T-cell (primary cell): ENCODE measurements around the gene PFKFB3. TPM values are rescaled to one million over a fixed set of nuclear protein-coding genes. Genes with fewer than 3 reads are reported as not detected.

Experiments used
- ATAC-seq, 4 experiments: fragments of 200-7000 bp in 3 of 4; fragments of 150-1000 bp in 1 of 4; cut with Tn5 transposase; replicated peaks in 1 of 4; 1 replicate in 3 of 4; 2 replicates in 1 of 4; pipeline ENCODE4 v1.10.0; 2021; ENCODE audit warnings: moderate library complexity in 3 of 4, mild to moderate bottlenecking in 2 of 4, moderate number of reproducible peaks in 1 of 4
- CTCF ChIA-PET, 2 donors: fragments of 300-600 bp; sonication (Branson Sonifier 250); formaldehyde crosslinking; loops; one replicate each; lab custom pipeline; 2022; ENCODE audit warnings: antibody characterized with exemption in 2 of 2; lab: Charles Lee
- POLR2A ChIA-PET, 2 donors: fragments of 300-600 bp; sonication (Branson Sonifier 250); formaldehyde crosslinking; loops; one replicate each; lab custom pipeline; 2022; ENCODE audit warnings: antibody characterized with exemption in 2 of 2; lab: Charles Lee
- DNase-seq, 35 experiments: peaks; one replicate each; pipeline versions ENCODE4 v3.0.0 to v3.0.0-alpha.2; 2013 to 2023
- H3K27ac ChIP-seq: one replicate; pipeline ENCODE4 v1.5.1; 2013; ENCODE audit warnings: low read length
- H3K27me3 ChIP-seq, 2 experiments: replicated peaks in 1 of 2; 1 replicate in 1 of 2; 2 replicates in 1 of 2; pipeline versions ENCODE4 v1.6.1 to v1.7.0; 2013; ENCODE audit warnings: low read length in 1 of 2, mixed read lengths in 1 of 2; ENCODE audit not compliant: control insufficient read depth in 2 of 2, insufficient read depth in 2 of 2; ENCODE audit errors: extremely low read depth in 1 of 2
- H3K36me3 ChIP-seq, 2 donors: 1 replicate in 1 of 2; 2 replicates in 1 of 2; pipeline versions ENCODE4 v1.6.1 to v1.7.0; 2013; ENCODE audit warnings: low read length in 1 of 2; ENCODE audit not compliant: control insufficient read depth in 2 of 2, insufficient read depth in 1 of 2; ENCODE audit errors: extremely low read depth in 1 of 2
- H3K4me1 ChIP-seq, 2 experiments: 1 replicate in 1 of 2; 2 replicates in 1 of 2; pipeline versions ENCODE4 v1.6.1 to v1.7.0; 2013; ENCODE audit warnings: low read length in 2 of 2, mixed read lengths in 1 of 2; ENCODE audit not compliant: insufficient read depth in 2 of 2, control insufficient read depth in 1 of 2; ENCODE audit errors: extremely low read depth in 1 of 2
- H3K4me3 ChIP-seq, 2 donors: 1 replicate in 1 of 2; 2 replicates in 1 of 2; pipeline versions ENCODE4 v1.5.1 to v1.7.0; 2013; ENCODE audit warnings: mild to moderate bottlenecking in 2 of 2, low read length in 1 of 2, moderate library complexity in 1 of 2; ENCODE audit not compliant: control insufficient read depth in 1 of 2; ENCODE audit errors: extremely low read depth in 1 of 2
- H3K9me3 ChIP-seq: 2 replicates; pipeline ENCODE4 v1.7.0; 2013
- H3K27ac Mint-ChIP-seq, 2 donors: one replicate each; pipeline ENCODE4 v1.8.0; 2020 to 2021; ENCODE audit warnings: mild to moderate bottlenecking in 2 of 2, mixed read lengths in 2 of 2
- H3K27me3 Mint-ChIP-seq, 2 donors: one replicate each; pipeline ENCODE4 v1.8.0; 2021 to 2022; ENCODE audit warnings: mixed read lengths in 2 of 2
- H3K36me3 Mint-ChIP-seq: one replicate; pipeline ENCODE4 v1.8.0; 2021; ENCODE audit warnings: mixed read lengths
- H3K4me1 Mint-ChIP-seq, 3 donors: one replicate each; pipeline ENCODE4 v1.8.0; 2020 to 2022; ENCODE audit warnings: mixed read lengths in 3 of 3, mild to moderate bottlenecking in 1 of 3
- H3K4me3 Mint-ChIP-seq, 3 donors: one replicate each; pipeline ENCODE4 v1.8.0; 2020 to 2022; ENCODE audit warnings: mild to moderate bottlenecking in 3 of 3, mixed read lengths in 3 of 3, moderate library complexity in 3 of 3
- H3K9me3 Mint-ChIP-seq, 3 donors: one replicate each; pipeline ENCODE4 v1.8.0; 2020 to 2022; ENCODE audit warnings: mixed read lengths in 3 of 3
- WGBS: methylation state at CpG from one replicate; pipeline ENCODE4 v1.1.5; 2013; ENCODE audit warnings: missing lambda C conversion rate; ENCODE audit not compliant: insufficient coverage; 5-methylcytosine and 5-hydroxymethylcytosine counted together
- total RNA-seq, 35 experiments: library from RNA in 6 of 35; stranded (reverse) in 6 of 35; fragments of 120-200 nt in 1 of 35; gene quantifications; one replicate each; pipeline versions ENCODE4 v1.2.1 to v1.2.4 and lab custom pipeline; 2013 to 2026

Gene PFKFB3
- total RNA-seq, 5 donors from 2014 or later (not counting 1 experiment from before 2014, with no cell fraction given): 48.7 to 99.2 (median 93.9) TPM

DNA sequence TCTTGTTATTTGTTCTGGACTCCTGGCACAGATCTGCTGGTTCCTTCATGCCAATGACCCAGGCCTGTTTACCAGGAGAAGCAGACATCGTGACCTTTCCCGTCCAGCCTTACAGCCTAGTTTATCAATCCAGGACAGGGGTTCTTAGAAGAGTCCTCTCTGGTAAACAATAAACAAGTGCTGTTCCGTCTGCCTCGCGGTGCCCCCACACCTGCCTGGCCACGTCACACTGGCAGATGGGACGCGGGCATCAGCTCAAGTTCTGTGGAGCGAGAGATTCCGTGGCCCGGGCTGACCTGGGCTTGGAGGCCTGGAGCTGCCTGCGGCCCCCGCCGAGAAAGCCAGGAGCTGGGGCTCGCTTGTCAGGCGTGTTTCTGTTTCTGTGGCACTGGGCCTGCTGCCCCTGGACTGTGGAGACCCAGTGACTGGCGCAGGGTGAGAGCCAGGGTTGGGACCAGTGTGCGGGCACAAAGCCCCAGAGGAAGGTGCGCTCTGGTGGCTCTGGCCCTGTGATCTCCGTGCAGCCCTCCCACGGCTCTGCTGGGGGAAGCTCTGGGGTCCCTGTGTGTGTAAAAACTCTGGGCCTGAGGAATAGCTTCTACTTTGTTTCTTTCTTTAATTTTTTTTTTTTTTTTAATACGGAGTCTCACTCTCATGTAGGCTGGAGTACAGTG is 28.4 kb upstream of the PFKFB3 start:
- H3K4me1 Mint-ChIP-seq: peaks cover 77 to 78% (median 77%) of the 10 kb centered on the region in 3 donors
- WGBS: 97% methylated on average over 18 of the region's 22 CpGs

DNA sequence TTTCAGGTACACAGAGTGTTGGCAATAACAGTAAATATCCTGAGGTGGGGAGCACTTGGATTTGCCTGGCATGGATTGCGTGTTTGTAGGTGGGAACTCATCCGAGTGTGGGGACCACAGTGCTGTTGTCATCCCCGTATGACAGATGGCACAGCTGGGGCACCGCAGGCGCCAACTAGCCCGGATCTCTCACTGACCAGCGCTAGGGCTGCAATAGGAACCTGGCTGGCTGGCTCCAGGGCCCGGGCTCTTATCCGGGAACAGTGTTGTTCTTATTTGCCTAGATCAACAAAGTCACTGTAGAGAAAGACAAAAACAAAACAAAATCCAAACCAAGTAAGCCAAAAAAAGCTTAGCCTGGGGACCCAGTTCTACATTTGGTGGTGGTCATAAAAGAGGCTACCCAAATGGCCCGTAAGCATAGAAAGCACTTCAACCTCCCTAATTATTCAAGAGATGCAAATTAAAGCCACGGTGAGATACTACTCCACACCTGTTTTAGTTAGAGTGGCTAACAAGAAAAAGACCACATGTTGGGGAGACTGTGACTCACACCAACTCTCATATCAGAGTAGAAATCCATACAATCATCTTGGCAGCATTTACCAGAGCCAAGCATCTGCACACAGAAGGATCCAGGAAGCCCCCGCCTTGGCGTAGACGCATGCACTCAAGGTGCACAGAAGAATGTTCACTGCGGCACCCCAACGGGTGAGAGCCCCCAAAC is 27.2 kb upstream of the PFKFB3 start:
- Mint-ChIP-seq H3K36me3 (no peaks in the 10 kb centered on the region), H3K4me1 (peaks cover 65 to 68% (median 66%) of the 10 kb centered on the region in 3 donors), H3K27me3 (no peaks in the 10 kb centered on the region), H3K4me3 (no peak overlapping the region), H3K27ac (peak overlapping the region; percentile 51 to 90), H3K9me3 (no peaks in the 10 kb centered on the region)
- Histone ChIP-seq H3K36me3 (peaks cover 0 to 5% of the 10 kb centered on the region in 2 donors), H3K4me3 (no peak overlapping the region), H3K27ac (no peak overlapping the region), H3K9me3 (no peaks in the 10 kb centered on the region), H3K4me1 (peaks cover 18 to 52% of the 10 kb centered on the region in 2 experiments), H3K27me3 (no peaks in the 10 kb centered on the region)
- 81% methylated on average over 12 of the region's 16 CpGs for WGBS
- POLR2A ChIA-PET: no interaction called here
- DNase-seq (no peak), ATAC-seq (no peak)
- CTCF ChIA-PET: interaction anchor here in 1 of 2 donors (0.5 to 1.5 kb wide), 3 partner anchors 29 to 230 kb away, joined by 3 to 7 read pairs (median 5); no protein-coding TSS in a partner anchor

More for the DNA sequence above, 28.4 kb upstream of the PFKFB3 start:
- Histone ChIP-seq H3K36me3 (peaks cover 0 to 5% of the 10 kb centered on the region in 2 donors), H3K27me3 (no peaks in the 10 kb centered on the region), H3K9me3 (no peaks in the 10 kb centered on the region), H3K4me3 (no peak overlapping the region), H3K4me1 (peaks cover 24 to 62% of the 10 kb centered on the region in 2 experiments), H3K27ac (no peak overlapping the region)
- Mint-ChIP-seq H3K36me3 (no peaks in the 10 kb centered on the region), H3K9me3 (no peaks in the 10 kb centered on the region), H3K27ac (peak overlapping the region; percentile 90), H3K27me3 (no peaks in the 10 kb centered on the region), H3K4me3 (no peak overlapping the region)
- no peak for DNase-seq
- no peak for ATAC-seq
- CTCF ChIA-PET: interaction anchor here (0.9 to 1.5 kb wide), 3 partner anchors 30 to 232 kb away, joined by 3 to 7 read pairs (median 7); no protein-coding TSS in a partner anchor
- POLR2A ChIA-PET: no interaction called here

DNA sequence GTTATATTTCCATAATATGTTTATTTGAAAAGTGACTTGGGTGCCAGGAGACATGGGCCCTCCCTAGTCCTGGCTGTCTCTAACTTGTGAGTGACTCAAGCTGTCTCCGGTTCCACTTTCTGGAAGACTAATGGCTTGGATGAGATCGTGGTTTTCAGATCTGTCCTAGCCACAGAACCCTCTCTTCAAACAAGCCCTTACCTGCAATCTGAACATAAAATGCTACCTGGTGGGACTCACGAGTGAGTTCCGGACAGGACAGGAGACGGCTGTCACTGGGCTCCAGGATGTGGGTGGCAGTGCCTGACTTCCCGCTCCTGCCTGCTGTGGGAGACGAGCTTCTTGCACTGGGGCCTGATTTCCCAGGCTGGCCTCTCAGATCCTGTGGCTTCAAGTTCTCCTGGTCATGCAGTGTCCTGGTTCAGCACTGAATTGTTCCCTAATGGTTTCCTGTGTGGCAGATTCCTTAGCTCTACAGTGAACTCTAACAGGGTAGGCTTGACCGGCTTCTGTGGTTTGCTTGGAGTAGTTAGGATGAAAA is 26.0 kb upstream of the PFKFB3 start:
- POLR2A ChIA-PET: no interaction called here
- Histone ChIP-seq H3K4me1 (peaks cover 18 to 43% of the 10 kb centered on the region in 2 experiments), H3K9me3 (no peaks in the 10 kb centered on the region), H3K27me3 (no peaks in the 10 kb centered on the region), H3K27ac (no peak overlapping the region), H3K4me3 (no peak overlapping the region), H3K36me3 (peaks cover 0 to 5% of the 10 kb centered on the region in 2 donors)
- no peaks in the 10 kb centered on the region for H3K27me3 Mint-ChIP-seq
- ATAC-seq: no peak
- DNase-seq: no peak
- H3K9me3 Mint-ChIP-seq: no peaks in the 10 kb centered on the region
- WGBS: 72% methylated on average over 5 of the region's 8 CpGs
- peaks cover 57 to 59% (median 57%) of the 10 kb centered on the region in 3 donors for H3K4me1 Mint-ChIP-seq
- H3K27ac Mint-ChIP-seq: peak overlapping the region; percentile 71 to 90
- CTCF ChIA-PET: interaction anchor here in 1 of 2 donors (0.8 kb wide), 1 partner anchor 40 kb away, joined by 3 read pairs; no protein-coding TSS in a partner anchor
- no peaks in the 10 kb centered on the region for H3K36me3 Mint-ChIP-seq
- H3K4me3 Mint-ChIP-seq: no peak overlapping the region

DNA sequence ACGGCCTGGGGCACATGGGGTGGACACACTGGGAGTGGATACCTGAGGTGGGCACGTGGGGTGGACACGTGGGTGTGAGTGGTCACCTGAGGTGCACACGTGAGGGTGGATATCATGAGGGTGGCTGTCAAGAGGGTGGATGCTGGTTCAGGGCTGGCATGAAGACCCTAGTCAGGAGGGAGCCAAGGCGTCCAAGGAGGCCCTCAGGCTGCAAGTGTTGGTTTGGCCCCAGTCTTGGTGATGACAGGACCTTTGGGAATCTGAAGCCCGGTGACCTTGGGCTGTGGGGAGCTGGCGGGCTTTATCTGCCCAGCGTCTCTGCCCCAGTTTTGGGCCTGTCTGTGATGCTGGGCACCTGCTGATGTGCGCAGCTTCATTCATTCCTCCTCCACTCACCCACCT is 24.9 kb upstream of the PFKFB3 start:
- H3K4me3 ChIP-seq: no peak overlapping the region
- POLR2A ChIA-PET: interaction anchor here in 1 of 2 donors (0.6 to 0.7 kb wide), 2 partner anchors 282 to 368 kb away, joined by 4 read pairs; no protein-coding TSS in a partner anchor
- H3K36me3 ChIP-seq: peaks cover 0 to 3% of the 10 kb centered on the region in 2 donors
- no peak overlapping the region for H3K27ac ChIP-seq
- H3K4me3 Mint-ChIP-seq: no peak overlapping the region
- DNase-seq (no peak), ATAC-seq (no peak)
- no peaks in the 10 kb centered on the region for H3K27me3 ChIP-seq
- H3K9me3 Mint-ChIP-seq: no peaks in the 10 kb centered on the region
- 96% methylated on average over 9 of the region's 9 CpGs for WGBS
- no peaks in the 10 kb centered on the region for H3K36me3 Mint-ChIP-seq
- peak overlapping the region; percentile 23 to 61 for H3K27ac Mint-ChIP-seq
- H3K4me1 ChIP-seq: peaks cover 11 to 32% of the 10 kb centered on the region in 2 experiments
- CTCF ChIA-PET: interaction anchor here (0.5 to 0.8 kb wide), 2 partner anchors 29 to 41 kb away, joined by 3 to 4 read pairs; no protein-coding TSS in a partner anchor
- no peaks in the 10 kb centered on the region for H3K27me3 Mint-ChIP-seq
- no peaks in the 10 kb centered on the region for H3K9me3 ChIP-seq
- peaks cover 46 to 48% (median 47%) of the 10 kb centered on the region in 3 donors for H3K4me1 Mint-ChIP-seq

DNA sequence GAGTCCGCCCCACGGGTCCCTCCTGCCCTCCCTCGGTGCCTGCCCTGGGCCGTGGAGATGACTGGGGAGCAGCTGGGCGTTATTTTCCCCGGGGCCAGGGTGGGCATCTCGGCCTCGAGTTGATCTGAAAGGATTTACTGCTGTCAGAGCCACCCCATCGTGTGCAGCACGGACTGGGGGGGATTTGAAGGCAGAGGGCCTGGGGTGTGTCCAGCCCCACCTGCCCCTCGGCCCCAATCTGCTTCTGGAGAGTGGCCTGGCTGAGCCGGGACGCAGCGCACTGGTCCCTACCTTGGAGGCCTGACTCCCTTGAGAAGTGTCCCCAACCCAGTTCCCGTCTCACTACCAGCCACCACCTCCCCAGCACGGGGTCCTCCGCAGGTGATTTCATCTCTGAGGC is 24.2 kb upstream of the PFKFB3 start:
- no peak overlapping the region for H3K27ac Mint-ChIP-seq
- DNase-seq (no peak), ATAC-seq (no peak)
- ChIA-PET CTCF (interaction anchor here in 1 of 2 donors (0.5 kb wide), 1 partner anchor 29 kb away, joined by 4 read pairs; no protein-coding TSS in a partner anchor), POLR2A (no interaction called here)
- Histone ChIP-seq H3K36me3 (peaks cover 0 to 3% of the 10 kb centered on the region in 2 donors), H3K9me3 (no peaks in the 10 kb centered on the region), H3K27ac (no peak overlapping the region), H3K4me3 (no peak overlapping the region), H3K4me1 (peaks cover 5 to 25% of the 10 kb centered on the region in 2 experiments), H3K27me3 (no peaks in the 10 kb centered on the region)
- no peak overlapping the region for H3K4me3 Mint-ChIP-seq
- H3K9me3 Mint-ChIP-seq: no peaks in the 10 kb centered on the region
- no peaks in the 10 kb centered on the region for H3K27me3 Mint-ChIP-seq
- peaks cover 39 to 44% (median 43%) of the 10 kb centered on the region in 3 donors for H3K4me1 Mint-ChIP-seq
- H3K36me3 Mint-ChIP-seq: no peaks in the 10 kb centered on the region
- 94% methylated on average over 14 of the region's 17 CpGs for WGBS

DNA sequence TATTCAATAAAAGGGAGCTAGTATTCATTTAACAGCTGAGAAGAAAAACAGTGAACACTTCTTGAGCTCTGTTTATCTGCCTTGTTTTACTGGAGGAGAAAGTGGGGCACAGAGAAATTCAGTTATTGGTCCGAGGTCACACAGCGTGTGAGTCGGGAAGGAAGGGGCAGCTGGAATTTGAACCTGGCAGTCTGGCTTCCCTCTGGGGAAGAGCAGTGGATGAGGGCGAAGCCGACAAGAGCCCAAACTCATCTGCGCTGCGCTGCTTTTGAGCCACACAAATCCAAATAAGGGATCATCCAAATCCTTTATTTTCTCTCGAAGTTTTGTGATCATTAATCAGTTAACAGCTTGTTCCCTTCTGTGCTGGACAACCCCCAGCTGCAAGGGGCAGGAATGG is 23.7 kb upstream of the PFKFB3 start:
- Histone ChIP-seq H3K9me3 (no peaks in the 10 kb centered on the region), H3K27ac (no peak overlapping the region), H3K27me3 (no peaks in the 10 kb centered on the region), H3K36me3 (peaks cover 0 to 3% of the 10 kb centered on the region in 2 donors), H3K4me1 (peaks cover 1 to 20% of the 10 kb centered on the region in 2 experiments), H3K4me3 (no peak overlapping the region)
- no peaks in the 10 kb centered on the region for H3K27me3 Mint-ChIP-seq
- no peak for DNase-seq
- ChIA-PET POLR2A (no interaction called here), CTCF (interaction anchor here in 1 of 2 donors (0.6 kb wide), 1 partner anchor 222 kb away, joined by 3 read pairs; no protein-coding TSS in a partner anchor)
- H3K27ac Mint-ChIP-seq: peak overlapping the region in 1 of 2 donors; percentile 18
- H3K9me3 Mint-ChIP-seq: no peaks in the 10 kb centered on the region
- WGBS: 98% methylated on average over 8 of the region's 8 CpGs
- ATAC-seq: no peak
- peaks cover 34 to 39% (median 38%) of the 10 kb centered on the region in 3 donors for H3K4me1 Mint-ChIP-seq
- H3K36me3 Mint-ChIP-seq: no peaks in the 10 kb centered on the region
- H3K4me3 Mint-ChIP-seq: no peak overlapping the region
